Stimulated activated CD4-positive, alpha-beta T cell treated with anti-CD3 and anti-CD28 coated beads, Interleukin-12 subunit alpha, Interleukin-12 subunit beta, amount 100 ng/mL, for 24 hours (primary cell): ENCODE data around the gene RAB3IL1.
"Not testable (repeated sequence)": the region's sequence is repeated elsewhere in the genome, so short reads cannot be mapped to it uniquely, and the experiment has no call there.

ENCODE experiments used
- DNase-seq, 2 experiments: peaks; one replicate each; pipeline ENCODE4 v3.0.0-alpha.2; 2020; ENCODE audit warnings: low read depth in 2 of 2

RAB3IL1 gene, protein sequence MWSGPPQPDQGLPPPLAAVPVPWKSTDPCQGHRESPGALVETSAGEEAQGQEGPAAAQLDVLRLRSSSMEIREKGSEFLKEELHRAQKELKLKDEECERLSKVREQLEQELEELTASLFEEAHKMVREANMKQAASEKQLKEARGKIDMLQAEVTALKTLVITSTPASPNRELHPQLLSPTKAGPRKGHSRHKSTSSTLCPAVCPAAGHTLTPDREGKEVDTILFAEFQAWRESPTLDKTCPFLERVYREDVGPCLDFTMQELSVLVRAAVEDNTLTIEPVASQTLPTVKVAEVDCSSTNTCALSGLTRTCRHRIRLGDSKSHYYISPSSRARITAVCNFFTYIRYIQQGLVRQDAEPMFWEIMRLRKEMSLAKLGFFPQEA

DNA sequence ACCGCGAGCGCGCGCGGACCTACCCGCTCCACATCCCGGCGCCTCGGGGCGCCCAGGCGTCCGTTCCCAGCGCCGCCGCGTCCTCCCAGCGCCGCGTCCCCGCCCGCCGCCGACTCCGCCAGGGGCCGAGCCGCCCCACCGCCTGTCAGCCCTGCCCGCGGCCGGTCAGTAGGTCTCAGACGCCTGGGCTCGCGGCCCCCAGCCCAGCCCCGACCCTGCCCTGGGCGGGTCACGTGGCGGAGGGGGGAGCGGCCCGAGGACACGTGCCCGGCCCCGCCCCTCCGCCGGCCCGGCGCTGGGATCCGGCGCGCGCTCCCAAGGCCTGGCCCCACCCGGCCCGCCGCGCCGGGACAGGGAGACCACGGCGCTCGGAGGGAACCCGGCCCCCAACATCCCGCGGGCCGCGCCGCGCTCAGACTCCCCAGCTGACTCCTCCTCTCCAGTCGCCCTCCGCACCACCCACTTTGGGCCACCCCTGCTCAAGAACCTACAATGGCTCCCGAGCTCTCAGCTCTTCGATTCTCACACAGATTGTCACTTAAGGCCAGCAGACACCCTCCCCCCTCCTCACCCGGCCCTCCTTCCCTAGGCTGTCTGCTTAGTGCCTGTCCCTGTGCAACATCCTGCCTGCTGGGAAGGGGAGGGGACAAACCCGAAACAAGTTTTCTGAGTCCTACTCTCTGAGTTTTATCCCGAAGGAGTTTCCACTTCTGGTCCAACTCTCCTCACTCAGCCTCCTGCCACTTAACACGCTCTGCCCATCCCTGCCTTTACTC is at the start of gene RAB3IL1:
Gene RAB3IL1, minus strand, starts transcription at position 233 of the 776 bp plus-strand sequence. Its CDS starts 199 bp downstream, at position 34.
- no peak for DNase-seq

DNA sequence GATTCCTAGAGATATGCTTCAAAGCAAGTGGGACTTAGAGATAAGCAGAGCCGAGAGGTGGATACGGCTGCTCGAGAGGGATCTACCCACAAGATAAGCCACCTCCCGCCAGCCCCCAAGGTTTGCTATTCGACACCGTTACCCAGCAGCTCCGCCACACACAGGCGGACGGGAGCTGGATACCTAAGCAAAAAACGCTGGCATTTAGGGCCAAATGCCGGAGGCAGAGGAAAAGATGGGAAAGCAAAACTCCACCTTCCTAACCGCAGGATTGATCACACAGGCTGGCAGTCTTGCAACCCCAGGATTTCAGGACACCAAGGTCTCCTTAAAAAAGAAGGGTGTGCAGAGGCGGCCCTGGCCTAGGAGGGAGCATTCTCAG is 49.4 kb upstream of the RAB3IL1 start:
- DNase-seq: peak in 1 of 2 experiments; percentile 25

DNA sequence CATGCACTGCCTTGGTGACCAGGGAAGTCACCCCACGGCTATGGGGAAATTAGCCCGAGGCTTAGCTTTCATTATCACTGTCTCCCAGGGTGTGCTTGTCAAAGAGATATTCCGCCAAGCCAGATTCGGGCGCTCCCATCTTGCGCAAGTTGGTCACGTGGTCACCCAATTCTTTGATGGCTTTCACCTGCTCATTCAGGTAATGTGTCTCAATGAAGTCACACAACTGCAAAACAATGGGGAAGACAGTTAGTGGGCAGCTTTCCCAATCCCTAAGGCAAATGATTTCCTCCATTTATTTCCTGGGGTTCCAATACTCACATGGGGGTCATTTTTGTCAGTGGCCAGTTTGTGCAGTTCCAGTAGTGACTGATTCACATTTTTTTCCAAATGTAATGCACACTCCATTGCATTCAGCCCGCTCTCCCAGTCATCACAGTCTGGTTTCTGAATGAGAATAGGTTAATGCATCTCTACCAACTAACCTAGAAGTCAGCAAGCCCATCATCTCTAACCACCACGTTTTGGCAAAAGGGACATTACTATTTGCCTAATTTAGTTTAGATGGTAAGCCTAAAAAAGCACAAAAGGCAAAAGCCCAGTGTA is 47.4 kb upstream of the RAB3IL1 start:
- DNase-seq: not testable (repeated sequence)

DNA sequence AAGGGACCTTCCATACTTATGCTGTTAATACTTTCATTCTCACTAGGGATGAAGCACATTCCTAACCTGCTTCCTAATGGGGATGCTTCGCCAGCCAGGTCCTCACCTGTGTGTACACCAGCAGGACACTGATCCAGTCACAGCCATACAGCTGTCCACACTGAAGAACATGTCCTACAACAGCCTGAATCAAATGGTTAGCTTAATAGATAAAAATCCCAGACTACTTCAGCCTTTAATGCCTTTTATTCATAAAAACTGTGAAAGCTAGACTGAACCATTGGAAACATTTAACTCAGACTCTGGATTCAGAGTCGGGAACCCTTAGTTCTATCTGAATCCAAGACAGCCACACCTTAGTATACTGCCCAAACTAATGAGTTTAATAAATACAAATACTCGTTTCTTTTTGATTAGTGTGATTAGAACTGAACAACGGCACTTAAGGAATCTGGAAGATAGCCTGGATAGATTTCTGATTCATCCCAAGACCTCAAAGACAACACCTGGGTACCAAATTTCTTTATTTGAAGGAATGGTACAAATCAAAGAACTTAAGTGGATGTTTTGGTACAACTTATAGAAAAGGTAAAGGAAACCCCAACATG is 46.8 kb upstream of the RAB3IL1 start:
- DNase-seq: no peak

DNA sequence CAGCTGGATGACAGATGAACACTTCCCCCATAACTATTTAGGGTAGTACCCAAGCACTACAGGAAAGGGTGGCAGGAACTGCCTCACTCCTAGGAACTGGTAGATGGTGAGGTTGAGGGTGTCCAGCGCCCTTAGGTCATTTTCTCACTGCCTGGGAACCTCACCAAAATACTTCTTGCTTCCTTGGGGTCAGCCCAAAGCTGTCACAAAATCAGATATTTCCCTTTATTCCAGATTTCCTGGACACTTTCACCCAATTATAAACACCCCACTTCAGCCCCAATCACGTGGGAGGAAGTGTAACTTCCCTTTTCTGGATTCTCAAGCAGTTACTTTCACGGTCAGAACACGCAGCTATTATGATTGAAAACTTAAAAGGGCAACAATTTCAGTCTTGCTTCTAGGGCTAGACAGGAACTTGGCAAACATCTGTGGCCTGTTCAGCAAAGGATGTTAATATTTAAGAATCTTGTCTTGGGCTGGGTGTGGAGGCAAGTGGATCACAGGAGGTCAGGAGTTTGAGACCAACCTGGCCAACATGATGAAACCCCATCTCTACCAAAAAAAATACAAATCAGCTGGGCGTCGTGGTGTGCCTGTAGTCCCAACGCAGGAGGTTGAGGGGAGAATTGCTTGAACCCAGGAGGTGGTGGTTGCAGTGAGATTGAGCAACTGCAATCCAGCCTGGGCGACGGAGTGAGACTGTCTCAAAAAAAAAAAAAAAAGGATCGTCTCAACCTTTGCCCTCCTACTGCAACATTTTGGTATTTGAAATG is 46.1 kb upstream of the RAB3IL1 start:
- DNase-seq: no peak

DNA sequence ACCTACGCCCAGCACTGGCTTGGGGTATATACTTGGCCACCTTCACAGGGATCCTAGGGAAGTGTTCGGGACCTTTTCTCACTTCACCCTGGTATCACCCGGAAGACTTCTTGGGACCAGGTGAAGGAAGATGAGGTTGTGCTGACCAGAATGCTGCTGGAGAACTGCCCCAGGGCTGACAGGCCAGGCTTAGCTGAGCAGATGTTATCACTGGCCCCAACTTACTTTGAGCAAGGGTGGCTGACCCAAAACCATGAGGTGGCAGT is 45.6 kb upstream of the RAB3IL1 start:
- no peak for DNase-seq

DNA sequence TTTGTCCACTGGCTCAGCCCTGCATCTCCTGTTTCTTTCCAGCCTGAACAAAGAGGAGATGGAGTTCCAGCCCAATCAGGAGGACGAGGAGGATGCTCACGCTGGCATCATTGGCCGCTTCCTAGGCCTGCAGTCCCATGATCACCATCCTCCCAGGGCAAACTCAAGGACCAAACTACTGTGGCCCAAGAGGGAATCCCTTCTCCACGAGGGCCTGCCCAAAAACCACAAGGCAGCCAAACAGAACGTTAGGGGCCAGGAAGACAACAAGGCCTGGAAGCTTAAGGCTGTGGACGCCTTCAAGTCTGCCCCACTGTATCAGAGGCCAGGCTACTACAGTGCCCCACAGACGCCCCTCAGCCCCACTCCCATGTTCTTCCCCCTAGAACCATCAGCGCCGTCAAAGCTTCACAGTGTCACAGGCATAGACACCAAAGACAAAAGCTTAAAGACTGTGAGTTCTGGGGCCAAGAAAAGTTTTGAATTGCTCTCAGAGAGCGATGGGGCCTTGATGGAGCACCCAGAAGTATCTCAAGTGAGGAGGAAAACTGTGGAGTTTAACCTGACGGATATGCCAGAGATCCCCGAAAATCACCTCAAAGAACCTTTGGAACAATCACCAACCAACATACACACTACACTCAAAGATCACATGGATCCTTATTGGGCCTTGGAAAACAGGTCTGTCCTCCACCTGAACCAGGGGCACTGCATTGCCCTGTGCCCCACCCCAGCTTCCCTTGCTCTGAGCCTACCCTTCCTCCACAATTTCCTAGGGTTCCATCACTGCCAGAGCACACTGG is 45.0 kb upstream of the RAB3IL1 start:
- no peak for DNase-seq

DNA sequence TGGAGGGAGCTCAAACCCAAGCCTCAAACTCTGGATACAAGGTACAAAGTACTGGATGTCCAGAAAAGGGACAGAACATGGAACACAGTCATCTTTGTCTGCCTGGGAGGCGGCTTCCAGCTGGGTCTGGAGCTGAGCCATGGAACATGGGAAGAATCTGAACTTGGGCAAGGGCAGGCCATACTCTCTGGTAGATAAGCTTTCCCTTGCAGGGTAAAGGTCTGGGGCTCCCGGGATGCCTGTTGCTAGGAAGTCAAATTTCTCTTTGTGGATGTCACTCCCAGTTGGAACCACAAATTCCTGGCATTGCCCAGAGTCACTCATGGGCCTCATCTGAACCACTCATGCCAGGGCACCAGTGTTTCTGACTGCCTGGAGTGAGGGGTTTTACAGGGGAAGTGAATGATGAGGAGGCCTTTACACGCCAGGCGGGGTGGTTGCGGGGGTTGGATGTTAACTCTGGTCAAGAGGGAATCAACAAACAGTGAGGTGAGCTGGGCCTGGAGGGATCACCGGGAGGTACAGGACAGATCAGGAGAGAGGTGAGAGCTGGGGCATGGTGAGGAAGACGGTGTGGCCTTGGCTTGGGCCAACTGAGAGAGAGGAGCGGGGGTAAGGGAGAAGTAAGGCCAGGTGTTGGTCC is 44.3 kb upstream of the RAB3IL1 start:
- no peak for DNase-seq

DNA sequence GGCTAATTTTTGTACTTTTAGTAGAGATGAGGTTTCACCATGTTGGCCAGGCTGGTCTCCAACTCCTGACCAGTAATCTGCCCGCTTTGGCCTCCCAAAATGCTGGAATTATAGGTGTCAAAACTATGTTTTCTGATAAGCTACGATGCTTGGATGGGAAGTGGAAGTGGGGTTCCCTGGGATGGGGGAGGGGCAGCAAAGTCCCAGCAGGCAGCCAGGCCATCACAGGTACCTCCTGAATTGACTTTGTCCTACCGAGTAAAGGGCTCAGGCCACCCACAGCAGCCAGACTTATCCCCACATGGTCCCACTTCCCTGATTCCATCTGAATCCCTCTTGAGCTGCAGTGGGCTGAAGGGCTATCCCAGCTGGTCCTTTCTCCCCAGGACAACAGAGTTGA is 43.2 kb upstream of the RAB3IL1 start:
- DNase-seq: no peak

DNA sequence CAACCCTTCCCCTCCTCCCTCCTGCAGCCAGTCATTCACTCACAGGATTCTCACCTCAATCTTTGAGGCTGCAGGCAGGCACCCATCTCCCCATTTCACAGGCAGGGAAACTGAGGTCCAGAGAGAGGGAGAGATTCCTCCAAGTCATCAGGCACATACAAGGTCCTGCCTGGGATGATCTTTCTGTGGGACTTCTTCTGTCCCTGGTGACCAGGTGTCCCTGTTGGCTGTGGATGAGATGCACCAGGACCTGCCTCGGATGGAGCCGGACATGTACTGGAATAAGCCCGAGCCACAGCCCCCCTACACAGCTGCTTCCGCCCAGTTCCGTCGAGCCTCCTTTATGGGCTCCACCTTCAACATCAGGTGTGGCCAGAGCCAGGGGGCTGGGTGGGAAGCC is 42.3 kb upstream of the RAB3IL1 start:
- DNase-seq: no peak

DNA sequence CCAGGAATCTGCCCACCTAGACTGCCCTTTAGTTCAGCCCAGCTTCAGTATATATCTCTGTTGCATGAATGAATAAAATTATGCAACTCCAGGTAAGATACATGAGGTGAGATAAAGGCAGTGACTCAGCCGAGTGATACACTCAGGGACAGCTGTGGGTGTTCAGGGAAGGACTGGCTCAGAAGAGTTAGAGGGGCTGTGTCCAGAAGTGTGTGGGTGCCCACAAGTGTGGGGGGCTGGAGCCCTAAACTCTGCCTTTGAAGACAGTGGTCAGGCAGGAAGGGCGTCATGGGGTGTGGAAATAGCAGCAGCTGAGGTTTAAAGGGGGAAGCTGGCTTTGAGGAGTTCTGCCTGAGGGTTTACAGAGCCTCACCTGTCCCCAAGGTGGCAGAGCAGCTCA is 41.7 kb upstream of the RAB3IL1 start:
- no peak for DNase-seq

DNA sequence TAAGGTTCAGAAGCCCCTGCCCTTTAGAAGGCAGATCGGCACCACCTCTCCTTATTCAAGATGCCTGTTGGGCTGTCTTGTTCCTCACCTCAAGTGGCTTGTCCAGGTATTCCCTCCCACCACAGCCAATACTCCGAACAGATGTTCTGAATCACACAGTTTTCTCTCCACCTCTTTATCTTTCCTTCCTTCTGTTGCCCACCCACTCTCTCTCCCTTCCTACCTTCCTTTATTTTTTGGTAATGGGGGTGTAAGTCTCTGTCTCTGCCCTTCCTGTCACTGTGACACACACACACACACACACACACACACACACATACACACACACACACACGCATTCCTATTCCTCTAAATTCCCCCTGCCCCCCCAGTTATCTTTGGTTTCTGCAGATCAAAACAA is 41.2 kb upstream of the RAB3IL1 start:
- DNase-seq: no peak

DNA sequence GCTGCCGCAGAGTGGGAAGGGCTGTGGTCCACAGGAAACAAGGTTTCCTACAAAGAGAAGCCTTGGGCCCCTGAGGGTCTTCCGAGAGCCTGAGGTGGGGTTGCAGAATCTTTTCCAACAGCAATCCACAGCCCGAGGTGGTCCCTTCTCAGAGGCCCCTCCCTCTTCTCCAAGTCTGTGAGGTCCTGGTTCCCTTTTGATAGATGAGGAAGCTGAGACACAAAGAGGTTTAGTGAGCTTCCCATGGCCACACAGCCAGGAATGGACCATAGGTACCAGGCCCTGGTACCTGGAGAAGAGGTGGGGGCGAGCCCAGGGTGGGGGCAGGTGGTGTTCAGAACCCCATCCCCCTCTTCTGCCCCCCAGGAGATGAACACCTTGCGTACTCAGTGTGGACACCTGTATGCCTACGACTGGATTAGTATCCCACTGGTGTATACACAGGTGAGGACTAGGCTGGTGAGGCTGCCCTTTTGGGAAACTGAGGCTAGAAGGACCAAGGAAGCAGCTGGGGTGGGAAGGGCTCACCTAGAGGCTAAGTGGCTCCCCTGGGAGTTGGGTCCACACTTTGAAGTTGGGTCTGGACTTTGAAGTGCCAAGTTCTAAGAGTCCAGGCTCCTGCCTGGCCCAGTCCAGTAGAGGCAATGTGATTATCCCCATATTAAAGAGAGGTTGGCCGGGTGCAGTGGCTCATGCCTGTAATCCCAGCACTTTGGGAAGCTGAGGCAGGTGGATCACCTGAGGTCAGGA is 39.8 kb upstream of the RAB3IL1 start:
- DNase-seq: no peak

DNA sequence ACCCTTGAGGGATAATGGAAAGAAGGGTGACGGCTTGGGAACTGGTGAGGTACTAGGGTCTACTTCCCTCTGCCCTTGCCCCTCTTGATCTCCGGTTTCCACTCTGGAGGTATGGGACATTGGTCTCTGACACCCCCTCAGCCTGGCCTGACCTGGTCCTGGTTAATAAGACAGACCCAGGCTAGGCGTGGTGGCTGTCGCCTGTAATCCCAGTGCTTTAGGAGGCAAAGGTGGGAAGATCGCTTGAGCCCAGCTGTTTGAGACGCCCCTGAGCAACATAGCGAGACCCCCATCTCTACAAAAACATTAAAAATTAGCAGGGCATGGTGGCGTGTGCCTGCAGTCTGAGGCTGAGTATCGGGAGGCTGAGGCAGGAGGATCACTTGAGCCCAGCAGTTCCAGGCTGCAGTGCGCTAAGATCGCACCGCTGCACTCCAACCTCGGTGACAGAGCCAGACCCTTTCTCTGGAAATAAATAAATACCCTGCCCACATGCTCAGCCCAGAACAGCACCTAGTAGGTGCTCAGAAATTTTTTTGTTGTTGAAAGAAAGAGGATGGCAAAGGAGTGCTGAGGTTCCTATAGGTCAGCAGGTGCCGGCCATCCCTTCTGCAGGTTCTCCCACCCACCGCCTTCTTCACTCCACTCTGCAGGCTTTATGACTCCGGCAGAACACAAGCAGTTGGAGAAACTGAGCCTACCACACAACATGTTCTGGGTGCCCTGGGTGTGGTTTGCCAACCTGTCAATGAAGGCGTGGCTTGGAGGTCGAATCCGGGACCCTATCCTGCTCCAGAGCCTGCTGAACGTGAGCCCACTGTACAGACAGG is 39.0 kb upstream of the RAB3IL1 start:
- DNase-seq: no peak

DNA sequence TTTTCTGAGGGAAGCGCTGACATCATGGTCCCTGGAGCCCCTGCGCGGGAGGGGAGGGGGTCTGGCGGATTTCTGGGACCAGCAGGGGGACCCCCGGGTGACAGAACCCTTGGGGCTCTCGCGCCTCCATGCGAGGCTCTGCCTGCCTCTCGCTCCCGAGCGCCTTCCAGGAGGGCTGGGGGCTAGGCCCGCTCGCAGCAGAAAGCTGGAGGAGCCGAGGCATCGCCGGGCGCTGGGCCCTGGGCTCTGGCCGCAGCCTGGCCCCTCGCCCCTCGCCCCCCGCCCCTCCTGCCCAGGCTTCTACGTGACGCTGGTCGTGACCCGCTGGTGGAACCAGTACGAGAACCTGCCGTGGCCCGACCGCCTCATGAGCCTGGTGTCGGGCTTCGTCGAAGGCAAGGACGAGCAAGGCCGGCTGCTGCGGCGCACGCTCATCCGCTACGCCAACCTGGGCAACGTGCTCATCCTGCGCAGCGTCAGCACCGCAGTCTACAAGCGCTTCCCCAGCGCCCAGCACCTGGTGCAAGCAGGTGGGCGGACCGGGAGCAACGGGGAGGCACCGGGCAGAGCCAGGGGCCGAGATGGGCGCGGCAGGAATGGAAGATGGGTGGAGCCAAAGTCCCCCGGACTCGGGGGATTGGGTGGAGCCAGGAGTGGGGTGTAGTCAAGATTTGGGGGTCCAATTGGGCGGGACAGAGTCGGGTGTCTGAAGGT is 38.2 kb upstream of the RAB3IL1 start:
- DNase-seq: no peak

DNA sequence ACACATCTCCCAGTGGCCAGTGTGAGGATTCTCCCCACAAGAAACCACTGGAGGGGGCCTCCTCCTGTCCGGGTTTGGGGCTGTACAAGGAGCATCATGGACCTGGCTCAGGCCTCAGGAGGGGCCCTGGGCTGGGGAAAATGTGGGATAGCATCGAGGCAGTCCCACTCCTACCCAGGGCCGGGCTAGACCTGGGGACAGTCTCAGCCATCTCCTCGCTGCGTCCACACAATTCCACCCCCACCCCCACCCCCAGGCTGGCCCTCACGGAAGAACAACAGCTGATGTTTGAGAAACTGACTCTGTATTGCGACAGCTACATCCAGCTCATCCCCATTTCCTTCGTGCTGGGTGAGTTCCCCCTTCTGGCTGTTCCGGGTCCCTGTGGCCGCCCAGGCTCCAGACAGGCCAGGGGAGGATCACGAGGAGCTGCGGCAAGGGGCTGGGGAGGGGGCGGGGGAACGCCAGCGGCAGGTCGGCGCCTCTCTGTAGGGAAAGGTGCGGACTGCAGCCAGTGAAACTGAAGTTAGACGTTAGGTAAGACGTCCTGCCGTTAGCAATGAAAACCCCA is 37.6 kb upstream of the RAB3IL1 start:
- no peak for DNase-seq

DNA sequence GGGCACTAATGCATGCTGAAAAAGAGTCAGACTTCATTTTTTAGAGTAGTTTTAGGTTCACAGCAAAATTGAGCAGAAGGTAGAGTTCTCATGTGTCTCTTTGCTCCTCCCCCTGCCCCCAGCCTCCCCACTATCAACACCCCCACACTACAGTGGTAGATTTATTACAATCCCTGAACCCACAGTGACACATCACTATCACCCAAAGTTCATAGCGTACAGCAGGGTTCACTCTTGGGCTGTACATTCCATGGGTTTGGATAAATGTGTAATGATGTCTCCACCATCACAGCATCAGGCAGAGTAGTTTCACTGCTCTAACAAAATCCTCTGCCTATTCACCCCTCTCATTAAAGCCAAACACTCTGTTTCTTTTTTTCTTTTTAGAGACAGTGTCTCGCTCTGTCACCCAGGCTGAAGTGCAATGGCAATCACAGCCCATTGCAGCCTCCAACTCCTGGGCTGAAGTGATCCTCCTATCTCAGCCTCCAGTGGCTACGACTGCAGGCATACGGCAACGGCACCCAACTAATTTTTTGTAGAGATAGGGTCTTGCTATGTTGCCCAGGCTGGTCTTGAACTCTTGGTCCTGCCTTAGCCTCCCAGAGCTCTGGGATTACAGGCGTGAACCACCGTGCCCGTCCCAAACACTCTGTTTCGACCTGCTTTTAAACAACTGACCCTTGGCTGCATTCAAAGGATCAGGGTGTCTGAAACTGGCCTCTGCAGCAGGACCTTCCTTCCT is 36.9 kb upstream of the RAB3IL1 start:
- DNase-seq: no peak
